HepG2 (cell line): ENCODE data around the gene EFCAB14. TPM values are rescaled to one million over a fixed set of nuclear protein-coding genes. Genes with fewer than 3 reads are reported as not detected.

Experiments
- BRD4 ChIP-seq: sonication (generic); formaldehyde crosslinking; IDR thresholded peaks from 2 replicates; pipeline ENCODE4 v1.4.0; 2020; ENCODE audit warnings: missing genetic modification reagents
- CAMTA2 ChIP-seq: sonication (generic); formaldehyde crosslinking; IDR thresholded peaks from 2 replicates; pipeline ENCODE4 v1.4.0; 2020; ENCODE audit warnings: mild to moderate bottlenecking, missing genetic modification reagents, borderline replicate concordance
- EED ChIP-seq: sonication (generic); formaldehyde crosslinking; IDR thresholded peaks from 2 replicates; pipeline ENCODE4 v1.5.0; 2020; ENCODE audit warnings: mild to moderate bottlenecking, missing genetic modification reagents
- ELF1 ChIP-seq: sonication (generic); formaldehyde crosslinking; IDR thresholded peaks from 2 replicates; pipeline ENCODE4 v1.4.0; 2020; ENCODE audit warnings: missing genetic modification reagents
- KDM4B ChIP-seq: sonication (generic); formaldehyde crosslinking; IDR thresholded peaks from 2 replicates; pipeline ENCODE4 v1.4.0; 2020; ENCODE audit warnings: missing genetic modification reagents
- MAFF ChIP-seq: IDR thresholded peaks from 2 replicates; pipeline ENCODE4 v1.6.1; 2011; ENCODE audit warnings: low read depth, low read length, improper control_type of control experiment
- MBD4 ChIP-seq: IDR thresholded peaks from 2 replicates; pipeline ENCODE4 v1.6.1; 2012; ENCODE audit warnings: low read length, inconsistent platforms, borderline replicate concordance
- NCOA5 ChIP-seq: sonication (generic); formaldehyde crosslinking; IDR thresholded peaks from 2 replicates; pipeline ENCODE4 v1.4.0; 2020; ENCODE audit warnings: missing genetic modification reagents
- PHF20 ChIP-seq: sonication (generic); formaldehyde crosslinking; IDR thresholded peaks from 2 replicates; pipeline ENCODE4 v1.5.0; 2020; ENCODE audit warnings: mild to moderate bottlenecking, missing genetic modification reagents
- SAFB2 ChIP-seq: sonication (generic); formaldehyde crosslinking; IDR thresholded peaks from 2 replicates; pipeline ENCODE4 v1.5.1; 2020; ENCODE audit warnings: missing genetic modification reagents, low read depth, mild to moderate bottlenecking, borderline replicate concordance
- SKI ChIP-seq: fragments of 450-650 bp; IDR thresholded peaks from one replicate; pipeline ENCODE4 v1.6.1; 2018; ENCODE audit warnings: mild to moderate bottlenecking; ENCODE audit not compliant: partially characterized antibody
- SRSF1 ChIP-seq: fragments of 200-400 bp; formaldehyde crosslinking; optimal IDR thresholded peaks from 2 replicates; pipeline ENCODE3; 2017; ENCODE audit warnings: mild to moderate bottlenecking, low read depth, low read length, moderate library complexity
- ZNF296 ChIP-seq: sonication (generic); formaldehyde crosslinking; conservative IDR thresholded peaks from 2 replicates; pipeline ENCODE4 v1.5.0; 2020; ENCODE audit warnings: mild to moderate bottlenecking, missing genetic modification reagents
- ZNF3 ChIP-seq: IDR thresholded peaks from 2 replicates; pipeline ENCODE4 v1.7.0; 2017; ENCODE audit warnings: inconsistent platforms
- ZNF329 ChIP-seq: sonication (generic); formaldehyde crosslinking; IDR thresholded peaks from 2 replicates; pipeline ENCODE4 v1.9.0; 2021; ENCODE audit warnings: low read depth, mild to moderate bottlenecking, missing genetic modification reagents
- ZNF569 ChIP-seq: sonication (generic); formaldehyde crosslinking; IDR thresholded peaks from 2 replicates; pipeline ENCODE4 v1.5.0; 2020; ENCODE audit warnings: mild to moderate bottlenecking, missing genetic modification reagents, moderate library complexity, borderline replicate concordance
- ZNF577 ChIP-seq: sonication (generic); formaldehyde crosslinking; IDR thresholded peaks from 2 replicates; pipeline ENCODE4 v1.4.0; 2020; ENCODE audit warnings: mild to moderate bottlenecking, low read depth, missing genetic modification reagents, borderline replicate concordance
- ZNF747 ChIP-seq: sonication (generic); formaldehyde crosslinking; IDR thresholded peaks from 2 replicates; pipeline ENCODE4 v1.8.1; 2023; ENCODE audit warnings: missing genetic modification reagents, mild to moderate bottlenecking, borderline replicate concordance
- ZNF790 ChIP-seq: sonication (generic); formaldehyde crosslinking; IDR thresholded peaks from 2 replicates; pipeline ENCODE4 v1.8.0; 2022; ENCODE audit warnings: missing genetic modification reagents, mild to moderate bottlenecking, borderline replicate concordance
- ZNF839 ChIP-seq: sonication (generic); formaldehyde crosslinking; IDR thresholded peaks from 2 replicates; pipeline ENCODE4 v1.4.0; 2020; ENCODE audit warnings: missing genetic modification reagents, mild to moderate bottlenecking, borderline replicate concordance
- polyA plus RNA-seq, 8 experiments: library from polyadenylated mRNA; depleted of rRNA in 3 of 8; stranded (reverse) in 7 of 8; unstranded in 1 of 8; fragments of >200 nt; fragmentation: Illumina TruSeq in 4 of 8; extraction: Trizol in 4 of 8; gene quantifications; 2 replicates each; pipeline versions ENCODE4 v1.2.1 to v1.2.3, GENCODE V29; 2011 to 2016; ENCODE audit warnings: low read depth in 4 of 8, missing spikeins in 1 of 8, mixed read lengths in 1 of 8; ENCODE audit not compliant: insufficient read depth in 1 of 8
- total RNA-seq, 5 experiments: library from RNA; depleted of rRNA; stranded (reverse); fragments of >200 nt; fragmentation: Illumina TruSeq; extraction: Trizol; gene quantifications; 2 replicates each; pipeline ENCODE4 v1.2.3, GENCODE V29; 2016; ENCODE audit warnings: low read depth in 1 of 5
- TF ChIP-seq, protein P1 (sequence below): sonication (generic); formaldehyde crosslinking; conservative IDR thresholded peaks from 2 replicates; pipeline ENCODE4 v1.8.0; 2022; ENCODE audit warnings: mild to moderate bottlenecking, moderate library complexity, missing genetic modification reagents
- TF ChIP-seq, protein P2 (sequence below): sonication (generic); formaldehyde crosslinking; IDR thresholded peaks from 2 replicates; pipeline ENCODE4 v1.4.0; 2020; ENCODE audit warnings: mild to moderate bottlenecking, missing genetic modification reagents
- TF ChIP-seq, protein P3 (sequence below): sonication (generic); formaldehyde crosslinking; IDR thresholded peaks from 2 replicates; pipeline ENCODE4 v1.8.0; 2022; ENCODE audit warnings: missing genetic modification reagents, mild to moderate bottlenecking, borderline replicate concordance
- TF ChIP-seq, protein P4 (sequence below): sonication (generic); formaldehyde crosslinking; IDR thresholded peaks from 2 replicates; pipeline ENCODE4 v1.4.0; 2020; ENCODE audit warnings: low read depth, mild to moderate bottlenecking, missing genetic modification reagents

The EFCAB14 gene
- total and polyA plus RNA-seq, 2 of the 13 experiments (the other 11 are each of a cell fraction or from before 2014, with no cell fraction given) = 13.4 to 17.9 TPM

DNA sequence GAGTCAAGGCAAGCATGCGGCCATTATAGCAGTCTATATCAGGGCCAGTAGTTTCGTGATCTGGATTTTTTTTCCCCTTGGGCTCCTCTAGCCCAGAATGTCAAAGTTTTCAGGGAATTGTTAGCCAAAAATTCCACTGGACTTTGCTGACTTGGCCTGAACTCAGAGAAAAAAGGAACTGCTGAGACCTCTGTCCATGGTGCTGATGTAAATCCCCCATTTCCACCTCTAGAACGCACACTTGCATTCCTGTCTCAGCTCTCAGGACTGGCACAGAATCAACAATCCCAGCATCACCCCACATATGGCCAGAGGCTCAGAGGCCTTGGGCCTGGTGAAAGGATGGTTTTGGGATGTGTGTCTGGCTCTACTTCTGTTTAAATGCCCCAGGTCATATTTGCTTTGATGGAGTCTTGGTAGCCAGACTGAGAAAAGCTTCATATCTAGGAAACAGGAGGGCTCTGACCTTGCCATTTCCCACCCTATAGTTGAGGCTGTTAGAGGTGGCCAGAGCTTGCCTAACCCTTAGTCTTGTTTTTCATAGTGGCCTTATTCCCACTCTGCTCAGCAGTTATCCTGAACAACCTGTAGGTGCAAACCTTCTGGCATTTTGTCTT, 16.9 kb upstream of the EFCAB14 start (continued):
- TF ChIP-seq, protein P1, sequence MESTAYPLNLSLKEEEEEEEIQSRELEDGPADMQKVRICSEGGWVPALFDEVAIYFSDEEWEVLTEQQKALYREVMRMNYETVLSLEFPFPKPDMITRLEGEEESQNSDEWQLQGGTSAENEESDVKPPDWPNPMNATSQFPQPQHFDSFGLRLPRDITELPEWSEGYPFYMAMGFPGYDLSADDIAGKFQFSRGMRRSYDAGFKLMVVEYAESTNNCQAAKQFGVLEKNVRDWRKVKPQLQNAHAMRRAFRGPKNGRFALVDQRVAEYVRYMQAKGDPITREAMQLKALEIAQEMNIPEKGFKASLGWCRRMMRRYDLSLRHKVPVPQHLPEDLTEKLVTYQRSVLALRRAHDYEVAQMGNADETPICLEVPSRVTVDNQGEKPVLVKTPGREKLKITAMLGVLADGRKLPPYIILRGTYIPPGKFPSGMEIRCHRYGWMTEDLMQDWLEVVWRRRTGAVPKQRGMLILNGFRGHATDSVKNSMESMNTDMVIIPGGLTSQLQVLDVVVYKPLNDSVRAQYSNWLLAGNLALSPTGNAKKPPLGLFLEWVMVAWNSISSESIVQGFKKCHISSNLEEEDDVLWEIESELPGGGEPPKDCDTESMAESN = no peak
- TF ChIP-seq, protein P2, sequence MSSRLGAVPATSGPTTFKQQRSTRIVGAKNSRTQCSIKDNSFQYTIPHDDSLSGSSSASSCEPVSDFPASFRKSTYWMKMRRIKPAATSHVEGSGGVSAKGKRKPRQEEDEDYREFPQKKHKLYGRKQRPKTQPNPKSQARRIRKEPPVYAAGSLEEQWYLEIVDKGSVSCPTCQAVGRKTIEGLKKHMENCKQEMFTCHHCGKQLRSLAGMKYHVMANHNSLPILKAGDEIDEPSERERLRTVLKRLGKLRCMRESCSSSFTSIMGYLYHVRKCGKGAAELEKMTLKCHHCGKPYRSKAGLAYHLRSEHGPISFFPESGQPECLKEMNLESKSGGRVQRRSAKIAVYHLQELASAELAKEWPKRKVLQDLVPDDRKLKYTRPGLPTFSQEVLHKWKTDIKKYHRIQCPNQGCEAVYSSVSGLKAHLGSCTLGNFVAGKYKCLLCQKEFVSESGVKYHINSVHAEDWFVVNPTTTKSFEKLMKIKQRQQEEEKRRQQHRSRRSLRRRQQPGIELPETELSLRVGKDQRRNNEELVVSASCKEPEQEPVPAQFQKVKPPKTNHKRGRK (CRISPR knock-in tag) = no peak
- TF ChIP-seq, protein P3, sequence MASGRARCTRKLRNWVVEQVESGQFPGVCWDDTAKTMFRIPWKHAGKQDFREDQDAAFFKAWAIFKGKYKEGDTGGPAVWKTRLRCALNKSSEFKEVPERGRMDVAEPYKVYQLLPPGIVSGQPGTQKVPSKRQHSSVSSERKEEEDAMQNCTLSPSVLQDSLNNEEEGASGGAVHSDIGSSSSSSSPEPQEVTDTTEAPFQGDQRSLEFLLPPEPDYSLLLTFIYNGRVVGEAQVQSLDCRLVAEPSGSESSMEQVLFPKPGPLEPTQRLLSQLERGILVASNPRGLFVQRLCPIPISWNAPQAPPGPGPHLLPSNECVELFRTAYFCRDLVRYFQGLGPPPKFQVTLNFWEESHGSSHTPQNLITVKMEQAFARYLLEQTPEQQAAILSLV (CRISPR knock-in tag) = no peak
- TF ChIP-seq BRD4 (no peak), SAFB2 (CRISPR knock-in tag) (no peak), ZNF296 (CRISPR knock-in tag) (no peak), ELF1 (CRISPR knock-in tag) (no peak), ZNF3 (CRISPR knock-in tag) (no peak), SRSF1 (no peak), CAMTA2 (CRISPR knock-in tag) (no peak), SKI (no peak), ZNF839 (CRISPR knock-in tag) (no peak), PHF20 (CRISPR knock-in tag) (no peak), ZNF329 (CRISPR knock-in tag) (no peak), EED (CRISPR knock-in tag) (no peak), KDM4B (CRISPR knock-in tag) (peak; percentile 85; the same call in 1 of the 2 replicates), MBD4 (no peak), ZNF747 (CRISPR knock-in tag) (no peak), NCOA5 (CRISPR knock-in tag) (no peak), MAFF (peak; percentile 69), ZNF577 (CRISPR knock-in tag) (no peak), ZNF569 (no peak), ZNF790 (CRISPR knock-in tag) (no peak)
- TF ChIP-seq, protein P4, sequence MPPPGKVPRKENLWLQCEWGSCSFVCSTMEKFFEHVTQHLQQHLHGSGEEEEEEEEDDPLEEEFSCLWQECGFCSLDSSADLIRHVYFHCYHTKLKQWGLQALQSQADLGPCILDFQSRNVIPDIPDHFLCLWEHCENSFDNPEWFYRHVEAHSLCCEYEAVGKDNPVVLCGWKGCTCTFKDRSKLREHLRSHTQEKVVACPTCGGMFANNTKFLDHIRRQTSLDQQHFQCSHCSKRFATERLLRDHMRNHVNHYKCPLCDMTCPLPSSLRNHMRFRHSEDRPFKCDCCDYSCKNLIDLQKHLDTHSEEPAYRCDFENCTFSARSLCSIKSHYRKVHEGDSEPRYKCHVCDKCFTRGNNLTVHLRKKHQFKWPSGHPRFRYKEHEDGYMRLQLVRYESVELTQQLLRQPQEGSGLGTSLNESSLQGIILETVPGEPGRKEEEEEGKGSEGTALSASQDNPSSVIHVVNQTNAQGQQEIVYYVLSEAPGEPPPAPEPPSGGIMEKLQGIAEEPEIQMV (CRISPR knock-in tag) = no peak
